ENCODE measurements around the gene WASL.
"Not testable (repeated sequence)": the region's sequence is repeated elsewhere in the genome, so short reads cannot be mapped to it uniquely, and the experiment has no call there.

Gene WASL

GRCh38 chr7:123748734-123749536 lies at the start of gene WASL:
Gene WASL (minus strand): TSS chr7:123749003. CDS start chr7:123748734, 269 bp downstream.
- DNase-seq (ENCODE audit: low spot score) = peak; percentile 88

- DNase-seq (ENCODE audit: low spot score) = no peak
Measured at GRCh38 chr7:123797673-123798531, 49.1 kb upstream of the WASL start.

- DNase-seq (ENCODE audit: low spot score) = no peak
Measured at GRCh38 chr7:123796568-123796967, 47.8 kb upstream of the WASL start.

- no peak for DNase-seq (ENCODE audit: low spot score)
Measured at GRCh38 chr7:123795917-123796316, 47.1 kb upstream of the WASL start.

GRCh38 chr7:123795116-123795515 lies 46.3 kb upstream of the WASL start:
- DNase-seq (ENCODE audit: low spot score) = not testable (repeated sequence)

GRCh38 chr7:123792547-123792946 lies 43.7 kb upstream of the WASL start:
- no peak for DNase-seq (ENCODE audit: low spot score)

GRCh38 chr7:123791001-123791400 lies 42.2 kb upstream of the WASL start:
- no peak for DNase-seq (ENCODE audit: low spot score)

- no peak for DNase-seq (ENCODE audit: low spot score)
Measured at GRCh38 chr7:123789817-123790216, 41.0 kb upstream of the WASL start.

- DNase-seq (ENCODE audit: low spot score) = no peak
Measured at GRCh38 chr7:123789206-123789784, 40.5 kb upstream of the WASL start.

GRCh38 chr7:123788584-123788983 lies 39.8 kb upstream of the WASL start:
- no peak for DNase-seq (ENCODE audit: low spot score)

GRCh38 chr7:123787220-123788007 lies 38.6 kb upstream of the WASL start:
- DNase-seq (ENCODE audit: low spot score) = no peak

GRCh38 chr7:123784263-123784662 lies 35.5 kb upstream of the WASL start:
- no peak for DNase-seq (ENCODE audit: low spot score)

- no peak for DNase-seq (ENCODE audit: low spot score)
Measured at GRCh38 chr7:123783820-123784219, 35.0 kb upstream of the WASL start.

- DNase-seq (ENCODE audit: low spot score) = no peak
Measured at GRCh38 chr7:123782071-123782798, 33.4 kb upstream of the WASL start.

- not testable (repeated sequence) for DNase-seq (ENCODE audit: low spot score)
Measured at GRCh38 chr7:123780472-123780871, 31.7 kb upstream of the WASL start.

GRCh38 chr7:123774496-123774895 lies 25.7 kb upstream of the WASL start:
- no peak for DNase-seq (ENCODE audit: low spot score)

GRCh38 chr7:123773481-123773880 lies 24.7 kb upstream of the WASL start:
- no peak for DNase-seq (ENCODE audit: low spot score)

GRCh38 chr7:123772652-123773051 lies 23.8 kb upstream of the WASL start:
- DNase-seq (ENCODE audit: low spot score) = no peak

GRCh38 chr7:123771846-123772245 lies 23.0 kb upstream of the WASL start:
- no peak for DNase-seq (ENCODE audit: low spot score)

- no peak for DNase-seq (ENCODE audit: low spot score)
Measured at GRCh38 chr7:123771256-123771655, 22.5 kb upstream of the WASL start.

GRCh38 chr7:123770378-123770777 lies 21.6 kb upstream of the WASL start:
- peak; percentile 5 for DNase-seq (ENCODE audit: low spot score)
